Activated naive CD8-positive, alpha-beta T cell treated with anti-CD3 and anti-CD28 coated beads for 36 hours (primary cell): ENCODE data around the gene TRANK1. TPM values are rescaled to one million over a fixed set of nuclear protein-coding genes. Genes with fewer than 3 reads are reported as not detected.
A peak's percentile ranks its signal among the peaks of the same experiment; 100 is the strongest.
"Not testable (repeated sequence)": the region's sequence is repeated elsewhere in the genome, so short reads cannot be mapped to it uniquely, and the experiment has no call there.

ENCODE experiments used
- DNase-seq: peaks from one replicate; pipeline ENCODE4 v3.0.0; 2021
- H3K27ac Mint-ChIP-seq: one replicate; pipeline ENCODE4 v1.8.0; 2022; ENCODE audit warnings: mild to moderate bottlenecking, moderate library complexity, mixed read lengths
- H3K27me3 Mint-ChIP-seq: one replicate; pipeline ENCODE4 v1.8.0; 2022; ENCODE audit warnings: mild to moderate bottlenecking, mixed read lengths
- H3K36me3 Mint-ChIP-seq: one replicate; pipeline ENCODE4 v1.8.0; 2021; ENCODE audit warnings: mild to moderate bottlenecking, mixed read lengths
- H3K4me1 Mint-ChIP-seq: one replicate; pipeline ENCODE4 v1.8.0; 2021; ENCODE audit warnings: mixed read lengths
- H3K4me3 Mint-ChIP-seq: one replicate; pipeline ENCODE4 v1.8.0; 2022; ENCODE audit warnings: mild to moderate bottlenecking, moderate library complexity, mixed read lengths
- H3K9me3 Mint-ChIP-seq: one replicate; pipeline ENCODE4 v1.8.0; 2022; ENCODE audit warnings: mixed read lengths
- total RNA-seq, 2 experiments: library from RNA; stranded (reverse); gene quantifications; one replicate each; pipeline ENCODE4 v1.2.3, GENCODE V29; 2021

The TRANK1 gene
- total RNA-seq, 2 experiments from 2014 or later = 17.2 to 20.7 TPM

DNA sequence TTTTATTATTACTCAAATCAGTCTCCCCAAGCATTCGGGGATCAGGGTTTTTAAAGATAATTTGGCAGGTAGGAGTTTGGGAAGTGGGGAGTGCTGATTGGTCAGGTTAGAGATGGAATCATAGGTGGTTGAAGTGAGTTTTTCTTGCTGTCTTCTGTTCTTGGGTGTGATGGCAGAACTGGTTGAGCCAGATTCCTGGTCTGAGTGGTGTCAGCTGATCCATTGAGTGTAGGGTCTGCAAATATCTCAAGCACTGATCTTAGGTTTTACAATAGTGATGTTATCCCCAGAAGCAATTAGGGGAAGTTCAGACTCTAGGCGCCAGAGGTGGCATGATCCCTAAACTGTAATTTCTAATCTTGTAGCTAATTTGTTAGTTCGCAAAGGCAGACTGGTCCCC lies 20.6 kb upstream of the TRANK1 start:
- H3K4me1 Mint-ChIP-seq = peaks cover 11% of the 10 kb centered on the region
- H3K4me3 Mint-ChIP-seq = no peak overlapping the region
- H3K27me3 Mint-ChIP-seq = no peaks in the 10 kb centered on the region
- no peaks in the 10 kb centered on the region for H3K9me3 Mint-ChIP-seq
- H3K36me3 Mint-ChIP-seq = peaks cover 2% of the 10 kb centered on the region
- no peak overlapping the region for H3K27ac Mint-ChIP-seq
- no peak for DNase-seq

DNA sequence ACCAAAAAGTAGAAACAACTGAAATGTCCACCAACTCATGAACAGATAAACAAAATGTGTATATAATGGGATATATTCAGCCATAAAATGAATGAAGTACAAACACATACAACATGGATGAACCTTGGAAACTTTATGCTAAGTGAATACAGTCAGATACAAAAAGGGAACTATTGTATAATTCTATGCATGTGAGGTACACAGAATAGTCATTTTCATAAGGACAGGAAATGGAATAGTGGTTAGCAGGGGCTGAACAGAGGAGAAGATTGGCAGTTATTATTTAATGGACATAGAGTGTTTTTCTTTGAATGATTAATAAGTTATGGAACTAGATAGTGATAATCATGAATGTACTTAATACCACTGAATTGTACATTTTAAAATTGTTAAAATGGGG lies 20.0 kb upstream of the TRANK1 start:
- DNase-seq = no peak
- no peaks in the 10 kb centered on the region for H3K27me3 Mint-ChIP-seq
- peaks cover 8% of the 10 kb centered on the region for H3K4me1 Mint-ChIP-seq
- H3K4me3 Mint-ChIP-seq = no peak overlapping the region
- H3K27ac Mint-ChIP-seq = no peak overlapping the region
- H3K36me3 Mint-ChIP-seq = peaks cover 2% of the 10 kb centered on the region
- no peaks in the 10 kb centered on the region for H3K9me3 Mint-ChIP-seq

GRCh38 chr3:36964331-36964730 lies 19.5 kb upstream of the TRANK1 start:
- DNase-seq = no peak
- Mint-ChIP-seq H3K4me1 (peaks cover 4% of the 10 kb centered on the region), H3K9me3 (no peaks in the 10 kb centered on the region), H3K36me3 (peaks cover 2% of the 10 kb centered on the region), H3K27ac (no peak overlapping the region), H3K27me3 (no peaks in the 10 kb centered on the region), H3K4me3 (no peak overlapping the region)

GRCh38 chr3:36963008-36963407 lies 18.2 kb upstream of the TRANK1 start:
- not testable (repeated sequence) for DNase-seq, H3K4me1 Mint-ChIP-seq, H3K36me3 Mint-ChIP-seq, H3K27me3 Mint-ChIP-seq, H3K9me3 Mint-ChIP-seq, H3K4me3 Mint-ChIP-seq, H3K27ac Mint-ChIP-seq

DNA sequence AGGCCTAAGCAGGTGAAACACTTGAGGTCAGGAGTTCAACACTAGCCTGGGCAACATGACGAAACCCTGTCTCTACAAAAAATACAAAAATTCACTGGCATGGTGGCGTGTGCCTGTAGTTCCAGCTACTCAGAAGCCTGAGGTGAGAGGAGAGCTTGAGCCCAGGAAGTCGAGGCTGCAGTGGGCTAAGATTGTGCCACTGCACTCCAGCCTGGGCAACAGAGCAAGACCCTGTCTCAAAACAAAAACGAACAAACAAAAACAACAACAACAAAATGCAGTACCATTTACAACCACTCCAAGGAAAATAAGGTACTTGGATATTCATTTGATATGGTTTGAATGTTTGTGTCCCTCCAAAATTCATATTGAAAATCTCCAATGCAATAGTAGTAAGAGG lies 15.6 kb upstream of the TRANK1 start:
- no peaks in the 10 kb centered on the region for H3K9me3 Mint-ChIP-seq
- no peak for DNase-seq

GRCh38 chr3:36959821-36960220 lies 15.0 kb upstream of the TRANK1 start:
- H3K27ac Mint-ChIP-seq = no peak overlapping the region

More for the DNA sequence above, 15.6 kb upstream of the TRANK1 start:
- H3K4me3 Mint-ChIP-seq = no peak overlapping the region
- H3K36me3 Mint-ChIP-seq = peaks cover 1% of the 10 kb centered on the region
- no peaks in the 10 kb centered on the region for H3K27me3 Mint-ChIP-seq
- no peak overlapping the region for H3K27ac Mint-ChIP-seq
- peaks cover 13% of the 10 kb centered on the region for H3K4me1 Mint-ChIP-seq

GRCh38 chr3:36957862-36958686 lies 13.2 kb upstream of the TRANK1 start:
- H3K4me3 Mint-ChIP-seq = peak overlapping the region; percentile 23
- H3K27me3 Mint-ChIP-seq = no peaks in the 10 kb centered on the region
- peaks cover 13% of the 10 kb centered on the region for H3K4me1 Mint-ChIP-seq
- no peaks in the 10 kb centered on the region for H3K9me3 Mint-ChIP-seq
- no peak for DNase-seq
- H3K36me3 Mint-ChIP-seq = no peaks in the 10 kb centered on the region
- peak overlapping the region; percentile 19 for H3K27ac Mint-ChIP-seq

More at GRCh38 chr3:36959821-36960220, 15.0 kb upstream of the TRANK1 start:
- Mint-ChIP-seq H3K4me1 (peaks cover 13% of the 10 kb centered on the region), H3K9me3 (no peaks in the 10 kb centered on the region), H3K4me3 (no peak overlapping the region), H3K27me3 (no peaks in the 10 kb centered on the region), H3K36me3 (no peaks in the 10 kb centered on the region)
- no peak for DNase-seq

- DNase-seq = no peak
- Mint-ChIP-seq H3K36me3 (no peaks in the 10 kb centered on the region), H3K4me3 (no peak overlapping the region), H3K27me3 (no peaks in the 10 kb centered on the region), H3K9me3 (no peaks in the 10 kb centered on the region), H3K4me1 (peaks cover 13% of the 10 kb centered on the region), H3K27ac (no peak overlapping the region)
Measured at GRCh38 chr3:36957063-36957462, 12.2 kb upstream of the TRANK1 start.

DNA sequence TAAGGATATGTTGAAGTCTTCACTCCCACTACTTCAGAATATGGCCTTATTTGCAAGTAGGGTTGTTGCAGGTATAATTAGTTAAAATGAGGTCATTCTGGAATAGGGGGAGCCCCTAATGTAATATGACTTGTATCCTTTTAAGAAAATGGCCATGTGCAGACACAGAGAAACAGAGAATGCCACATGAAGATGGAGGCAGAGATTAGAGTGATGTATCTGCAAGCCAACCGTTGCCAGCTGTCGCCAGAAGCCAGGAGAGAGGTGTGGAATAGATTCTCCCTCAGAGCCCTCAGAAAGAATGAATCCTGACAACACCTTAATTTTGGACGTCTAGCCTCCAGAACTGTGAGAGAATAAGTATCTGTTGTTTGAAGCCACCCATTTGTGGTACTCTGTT lies 11.3 kb upstream of the TRANK1 start:
- Mint-ChIP-seq H3K9me3 (no peaks in the 10 kb centered on the region), H3K36me3 (no peaks in the 10 kb centered on the region), H3K4me3 (no peak overlapping the region), H3K27me3 (no peaks in the 10 kb centered on the region), H3K4me1 (peaks cover 13% of the 10 kb centered on the region), H3K27ac (no peak overlapping the region)
- no peak for DNase-seq

GRCh38 chr3:36954452-36955134 lies 9.7 kb upstream of the TRANK1 start:
- no peak overlapping the region for H3K4me3 Mint-ChIP-seq
- no peak overlapping the region for H3K27ac Mint-ChIP-seq
- no peak for DNase-seq
- H3K4me1 Mint-ChIP-seq = peaks cover 13% of the 10 kb centered on the region
- no peaks in the 10 kb centered on the region for H3K27me3 Mint-ChIP-seq
- H3K9me3 Mint-ChIP-seq = no peaks in the 10 kb centered on the region
- no peaks in the 10 kb centered on the region for H3K36me3 Mint-ChIP-seq

DNA sequence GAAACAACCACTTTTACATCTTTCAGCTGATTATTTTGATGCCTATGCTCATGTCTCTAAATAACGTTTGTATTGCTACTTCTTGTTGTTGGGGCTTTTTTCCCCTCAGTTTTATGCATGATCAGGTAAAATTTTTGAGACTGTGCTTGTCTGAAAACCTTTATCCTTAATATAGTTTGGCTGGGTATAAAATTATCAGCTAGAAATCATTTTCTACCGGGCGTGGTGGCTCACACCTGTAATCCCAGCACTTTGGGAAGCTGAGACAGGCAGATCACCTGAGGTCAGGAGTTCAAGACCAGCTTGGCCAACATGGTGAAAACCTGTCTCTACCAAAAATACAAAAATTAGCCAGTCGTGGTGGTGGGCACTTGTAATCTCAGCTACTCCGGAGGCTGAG lies 3.0 kb upstream of the TRANK1 start:
- H3K27me3 Mint-ChIP-seq, DNase-seq, H3K27ac Mint-ChIP-seq, H3K4me3 Mint-ChIP-seq: not testable (repeated sequence)
- H3K36me3 Mint-ChIP-seq = peaks cover 17% of the 10 kb centered on the region
- peaks cover 12% of the 10 kb centered on the region for H3K4me1 Mint-ChIP-seq
- H3K9me3 Mint-ChIP-seq = peaks cover 21% of the 10 kb centered on the region

GRCh38 chr3:36945333-36945980 lies 603 bp upstream of the TRANK1 start:
- H3K4me3 Mint-ChIP-seq = peak overlapping the region; percentile 69
- no peak for DNase-seq
- H3K27me3 Mint-ChIP-seq = no peaks in the 10 kb centered on the region
- peaks cover 18% of the 10 kb centered on the region for H3K36me3 Mint-ChIP-seq
- H3K9me3 Mint-ChIP-seq = peaks cover 21% of the 10 kb centered on the region
- peak overlapping the region; percentile 71 for H3K27ac Mint-ChIP-seq
- H3K4me1 Mint-ChIP-seq = peaks cover 19% of the 10 kb centered on the region

GRCh38 chr3:36944012-36944640 lies 728 bp downstream of the TRANK1 start:
- H3K9me3 Mint-ChIP-seq = peaks cover 20% of the 10 kb centered on the region
- H3K4me1 Mint-ChIP-seq = peaks cover 19% of the 10 kb centered on the region
- peak overlapping the region; percentile 38 for H3K27ac Mint-ChIP-seq

DNA sequence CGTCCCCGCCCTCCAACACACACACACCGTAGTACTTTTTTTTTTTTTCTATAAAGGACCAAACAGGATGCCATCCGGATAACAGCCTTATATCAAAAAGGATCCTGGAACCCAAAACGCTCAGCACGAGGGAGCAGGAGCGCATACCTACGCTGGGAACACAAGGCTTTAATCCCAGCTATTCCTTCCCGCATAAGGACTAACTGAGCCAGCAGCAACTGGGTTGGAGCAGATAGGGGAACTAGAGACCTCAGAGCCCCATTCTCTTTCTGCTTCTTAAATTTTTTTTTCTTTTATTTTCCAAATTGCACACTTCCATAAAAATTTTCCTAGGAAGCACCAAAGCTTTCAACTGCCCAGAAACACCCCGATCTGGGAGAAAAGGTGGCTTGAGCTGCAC lies 1.3 kb downstream of the TRANK1 start:
- no peak for DNase-seq
- H3K4me1 Mint-ChIP-seq = peaks cover 19% of the 10 kb centered on the region
- H3K27ac Mint-ChIP-seq = peak overlapping the region; percentile 38
- H3K27me3 Mint-ChIP-seq = no peaks in the 10 kb centered on the region
- peak overlapping the region; percentile 74 for H3K4me3 Mint-ChIP-seq
- H3K36me3 Mint-ChIP-seq = peaks cover 14% of the 10 kb centered on the region
- peaks cover 16% of the 10 kb centered on the region for H3K9me3 Mint-ChIP-seq

More at GRCh38 chr3:36944012-36944640, 728 bp downstream of the TRANK1 start:
- peak; percentile 58 for DNase-seq
- Mint-ChIP-seq H3K27me3 (no peaks in the 10 kb centered on the region), H3K4me3 (peak overlapping the region; percentile 74), H3K36me3 (peaks cover 17% of the 10 kb centered on the region)
